Progenitor cell of endocrine pancreas (in vitro differentiated cells): ENCODE data around the gene BCAN. TPM values are rescaled to one million over a fixed set of nuclear protein-coding genes. Genes with fewer than 3 reads are reported as not detected.

Source experiments
- DNase-seq: peaks from one replicate; pipeline ENCODE4 v3.0.0; 2021; ENCODE audit warnings: low spot score; ENCODE audit not compliant: unreplicated experiment
- H3K27ac Mint-ChIP-seq: 2 replicates; pipeline ENCODE4 v1.8.0; 2021; ENCODE audit warnings: mild to moderate bottlenecking, moderate library complexity, mixed read lengths
- H3K27me3 Mint-ChIP-seq: 2 replicates; pipeline ENCODE4 v1.8.0; 2021; ENCODE audit warnings: mixed read lengths
- H3K36me3 Mint-ChIP-seq: 2 replicates; pipeline ENCODE4 v1.8.0; 2022; ENCODE audit warnings: mixed read lengths; ENCODE audit not compliant: insufficient read depth
- H3K4me1 Mint-ChIP-seq: 2 replicates; pipeline ENCODE4 v1.8.0; 2021; ENCODE audit warnings: low read depth, mixed read lengths
- H3K4me3 Mint-ChIP-seq: 2 replicates; pipeline ENCODE4 v1.8.0; 2021; ENCODE audit warnings: low read depth, mild to moderate bottlenecking, moderate library complexity, mixed read lengths
- H3K9me3 Mint-ChIP-seq: 2 replicates; pipeline ENCODE4 v1.8.0; 2021; ENCODE audit warnings: low read depth, mixed read lengths
- CTCF ChIP-seq: fragments of 200-600 bp; sonication (generic); IDR thresholded peaks from one replicate; pipeline ENCODE4 v1.5.0; 2021; ENCODE audit warnings: antibody characterized with exemption, mild to moderate bottlenecking; ENCODE audit not compliant: unreplicated experiment
- long read RNA-seq: library from polyadenylated mRNA; unstranded; transcript quantifications from one replicate; pipeline ENCODE4 v2.0.0, GENCODE V29; 2020
- total RNA-seq: library from RNA; stranded (reverse); gene quantifications from 2 replicates; pipeline ENCODE4 v1.2.1, GENCODE V29; 2021

Gene BCAN
- total RNA-seq = not detected in 2 replicates
- long read RNA-seq = 0 reads

- no peak for TF ChIP-seq CTCF
- peak; percentile 27 for DNase-seq
- no peaks in the 10 kb centered on the region for H3K9me3 Mint-ChIP-seq
- peaks cover 3% of the 10 kb centered on the region for H3K4me1 Mint-ChIP-seq
- no peaks in the 10 kb centered on the region for H3K36me3 Mint-ChIP-seq
- peaks cover 84% of the 10 kb centered on the region for H3K27me3 Mint-ChIP-seq
- peak within 1 kb of the TSS; percentile 62 for H3K27ac Mint-ChIP-seq
- peak within 1 kb of the TSS; percentile 60 for H3K4me3 Mint-ChIP-seq
Measured at GRCh38 chr1:156641761-156642264, at the start of gene BCAN. TSS of gene BCAN (plus strand) at chr1:156642117. CDS start at chr1:156646055, 3,938 bp downstream.

DNA sequence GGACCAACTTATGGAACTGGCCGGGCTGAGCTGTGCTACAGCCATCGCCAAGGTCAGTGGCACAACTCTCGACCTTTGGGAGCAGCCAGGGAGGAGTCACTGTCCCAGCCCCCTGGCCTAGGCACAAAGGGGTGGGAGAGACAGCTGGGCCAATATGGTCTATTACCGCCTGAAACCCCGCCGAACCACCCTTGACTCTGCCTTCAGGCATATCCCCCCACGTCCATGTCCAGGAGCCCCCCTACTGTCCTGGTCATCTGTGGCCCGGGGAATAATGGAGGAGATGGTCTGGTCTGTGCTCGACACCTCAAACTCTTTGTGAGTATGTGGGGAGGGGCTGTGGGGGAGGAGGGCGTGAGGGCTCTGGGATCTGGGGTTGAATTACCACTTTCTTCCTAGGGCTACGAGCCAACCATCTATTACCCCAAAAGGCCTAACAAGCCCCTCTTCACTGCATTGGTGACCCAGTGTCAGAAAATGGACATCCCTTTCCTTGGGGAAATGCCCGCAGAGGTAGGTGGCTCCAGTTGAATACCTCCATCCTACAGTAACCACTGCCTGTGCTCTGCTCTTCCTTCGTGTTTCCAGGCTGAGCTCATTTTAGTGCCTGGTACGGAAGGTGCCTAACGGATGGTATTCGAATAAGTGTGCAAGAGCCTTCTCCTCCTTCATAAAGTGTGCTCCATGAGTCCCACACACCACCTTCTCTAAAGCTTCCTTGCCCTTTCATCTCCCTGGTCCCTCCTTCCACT, 49.6 kb upstream of the BCAN start:
- peaks cover 10% of the 10 kb centered on the region for H3K36me3 Mint-ChIP-seq
- DNase-seq = no peak
- TF ChIP-seq CTCF = no peak
- H3K27ac Mint-ChIP-seq = peak overlapping the region; percentile 49
- peaks cover 4% of the 10 kb centered on the region for H3K4me1 Mint-ChIP-seq
- H3K4me3 Mint-ChIP-seq = peak overlapping the region; percentile 85
- H3K27me3 Mint-ChIP-seq = no peaks in the 10 kb centered on the region
- no peaks in the 10 kb centered on the region for H3K9me3 Mint-ChIP-seq

DNA sequence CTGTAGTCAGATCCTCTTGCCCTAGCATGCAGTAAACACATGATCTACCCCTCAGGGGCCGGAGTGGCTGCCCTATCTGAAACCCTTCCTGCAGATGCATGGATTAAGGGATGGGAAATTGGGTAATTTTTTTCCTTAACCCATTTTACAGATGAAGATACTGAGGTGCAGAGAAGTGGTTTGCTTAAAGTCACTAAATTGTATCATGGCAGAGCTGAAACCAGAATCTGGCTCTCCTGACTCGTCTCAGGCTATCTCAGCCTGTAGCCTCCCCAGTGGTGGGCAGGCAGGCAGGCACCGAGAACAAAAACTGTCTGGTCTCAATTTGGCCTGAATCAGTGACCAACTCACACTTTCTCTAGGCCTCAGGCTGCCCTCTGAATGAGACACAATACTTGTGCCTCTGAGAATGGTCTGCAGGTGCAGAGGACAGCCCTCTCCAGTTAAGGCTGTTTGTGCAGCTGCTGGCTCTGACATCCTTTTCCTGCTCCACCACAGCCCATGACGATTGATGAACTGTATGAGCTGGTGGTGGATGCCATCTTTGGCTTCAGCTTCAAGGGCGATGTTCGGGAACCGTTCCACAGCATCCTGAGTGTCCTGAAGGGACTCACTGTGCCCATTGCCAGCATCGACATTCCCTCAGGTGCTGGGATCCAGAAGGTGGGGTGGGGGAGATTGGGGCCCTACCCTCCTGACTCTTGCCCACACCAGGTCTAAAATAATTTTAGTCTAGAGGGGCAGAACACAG, 48.8 kb upstream of the BCAN start:
- DNase-seq = no peak
- Mint-ChIP-seq H3K27me3 (no peaks in the 10 kb centered on the region), H3K4me1 (peaks cover 4% of the 10 kb centered on the region), H3K4me3 (peak overlapping the region; percentile 85), H3K36me3 (peaks cover 10% of the 10 kb centered on the region), H3K9me3 (no peaks in the 10 kb centered on the region), H3K27ac (no peak overlapping the region)
- no peak for TF ChIP-seq CTCF

DNA sequence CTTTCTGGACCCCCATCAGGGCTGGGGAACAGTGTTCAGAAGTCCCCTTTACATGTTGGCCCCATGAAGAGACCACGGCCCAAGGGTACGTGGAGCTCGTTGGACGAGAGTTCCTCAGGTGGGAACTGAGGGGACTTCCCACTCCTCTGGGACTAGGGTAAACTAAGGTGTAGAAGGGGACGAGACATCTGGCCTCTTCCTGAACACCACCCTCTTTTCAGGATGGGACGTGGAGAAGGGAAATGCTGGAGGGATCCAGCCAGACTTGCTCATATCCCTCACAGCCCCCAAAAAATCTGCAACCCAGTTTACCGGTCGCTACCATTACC, 48.3 kb upstream of the BCAN start:
- no peak for TF ChIP-seq CTCF
- Mint-ChIP-seq H3K27ac (no peak overlapping the region), H3K9me3 (no peaks in the 10 kb centered on the region), H3K36me3 (peaks cover 13% of the 10 kb centered on the region), H3K4me1 (peaks cover 4% of the 10 kb centered on the region), H3K4me3 (no peak overlapping the region), H3K27me3 (no peaks in the 10 kb centered on the region)
- no peak for DNase-seq

- peaks cover 4% of the 10 kb centered on the region for H3K4me1 Mint-ChIP-seq
- no peak for DNase-seq
- no peak overlapping the region for H3K27ac Mint-ChIP-seq
- TF ChIP-seq CTCF = no peak
- H3K27me3 Mint-ChIP-seq = no peaks in the 10 kb centered on the region
- no peak overlapping the region for H3K4me3 Mint-ChIP-seq
- peaks cover 13% of the 10 kb centered on the region for H3K36me3 Mint-ChIP-seq
- no peaks in the 10 kb centered on the region for H3K9me3 Mint-ChIP-seq
Measured at GRCh38 chr1:156594190-156594589, 47.7 kb upstream of the BCAN start.
